Activated T-cell treated with anti-CD3 and anti-CD28 coated beads, Interleukin-2, amount 50 U/mL, for 4 hours (primary cell): ENCODE measurements around the gene THEM4. TPM values are rescaled to one million over a fixed set of nuclear protein-coding genes. Genes with fewer than 3 reads are reported as not detected.

ENCODE experiments used
- ATAC-seq, 2 donors: fragments of 200-7000 bp; cut with Tn5 transposase; one replicate each; pipeline ENCODE4 v1.10.0; 2021
- DNase-seq: peaks from one replicate; pipeline ENCODE4 v3.0.0-alpha.2; 2020
- H3K27me3 Mint-ChIP-seq: one replicate; pipeline ENCODE4 v1.8.0; 2021; ENCODE audit warnings: low read depth, mixed read lengths
- H3K36me3 Mint-ChIP-seq: one replicate; pipeline ENCODE4 v1.8.0; 2022; ENCODE audit warnings: mixed read lengths; ENCODE audit not compliant: insufficient read depth
- H3K4me1 Mint-ChIP-seq: one replicate; pipeline ENCODE4 v1.8.0; 2021; ENCODE audit warnings: low read depth, mixed read lengths
- H3K4me3 Mint-ChIP-seq: one replicate; pipeline ENCODE4 v1.8.0; 2021; ENCODE audit warnings: mild to moderate bottlenecking, moderate library complexity, mixed read lengths
- H3K9me3 Mint-ChIP-seq: one replicate; pipeline ENCODE4 v1.8.0; 2021; ENCODE audit warnings: mixed read lengths
- total RNA-seq, 3 donors: library from RNA; stranded (reverse); gene quantifications; one replicate each; pipeline ENCODE4 v1.2.1, GENCODE V29; 2021

THEM4 gene
- total RNA-seq, 3 donors from 2014 or later = 23.2 to 29.1 (median 24.6) TPM

DNA sequence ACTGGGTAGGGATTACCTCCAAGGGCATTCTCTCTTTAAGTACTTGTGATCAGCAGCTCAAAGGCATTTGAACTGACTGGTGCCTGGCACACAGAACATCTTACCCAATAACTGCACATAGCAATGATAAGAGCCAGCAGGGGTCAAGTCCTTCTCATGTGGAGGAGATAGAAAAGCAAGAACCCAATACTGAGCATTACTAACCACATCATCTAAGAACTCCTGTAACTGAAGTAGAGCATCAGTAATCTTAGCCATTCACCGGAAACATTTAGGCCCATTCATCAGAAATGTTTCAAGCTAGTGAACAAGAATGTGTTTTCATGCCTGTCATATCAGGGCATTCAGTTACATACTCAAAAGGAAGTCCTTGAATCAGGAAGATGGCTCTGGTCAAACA, 33.6 kb upstream of the THEM4 start:
- peaks cover 2% of the 10 kb centered on the region for H3K27me3 Mint-ChIP-seq
- no peak for DNase-seq
- no peak for ATAC-seq
- no peak overlapping the region for H3K4me3 Mint-ChIP-seq
- H3K4me1 Mint-ChIP-seq = peaks cover 58% of the 10 kb centered on the region
- no peaks in the 10 kb centered on the region for H3K9me3 Mint-ChIP-seq
- H3K36me3 Mint-ChIP-seq = no peaks in the 10 kb centered on the region

DNA sequence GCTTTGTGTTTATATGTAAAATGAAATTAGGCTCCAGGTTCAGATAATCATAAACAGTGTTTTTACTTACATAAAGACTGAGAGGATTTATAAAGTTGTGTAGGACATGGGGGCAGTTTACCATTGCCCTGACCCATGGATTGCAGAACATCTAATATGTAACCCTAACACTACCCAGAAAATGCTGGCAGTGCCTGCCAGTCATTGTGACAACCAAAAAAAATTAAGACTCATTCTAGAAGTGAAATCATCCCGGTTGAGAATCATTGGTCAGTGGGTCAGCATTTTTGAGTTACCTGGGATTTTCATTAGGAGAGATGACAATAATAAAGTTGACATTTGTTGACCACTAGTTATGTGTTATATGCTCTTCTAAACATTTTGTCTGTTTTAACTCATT, 31.2 kb upstream of the THEM4 start:
- no peak for ATAC-seq
- H3K4me1 Mint-ChIP-seq = peaks cover 42% of the 10 kb centered on the region

DNA sequence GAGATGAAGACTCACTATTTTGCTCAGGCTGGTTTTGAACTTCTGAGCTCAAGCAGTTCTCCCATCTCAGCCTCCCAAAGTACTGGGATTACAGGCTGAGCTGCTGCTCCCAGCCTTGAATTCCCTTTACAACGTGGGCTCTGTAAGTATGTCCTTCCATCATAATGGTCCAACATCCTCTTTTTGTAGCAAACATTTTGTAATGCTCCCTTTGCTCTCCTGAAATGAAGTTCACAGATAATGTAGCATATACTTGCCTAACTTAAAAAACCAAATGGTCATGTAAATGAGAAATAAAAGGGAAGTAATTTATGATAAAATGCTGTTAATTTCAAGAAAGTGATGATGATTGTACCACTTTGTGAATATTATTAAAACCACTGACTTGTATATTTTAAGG, 30.5 kb upstream of the THEM4 start:
- ATAC-seq = no peak
- H3K4me3 Mint-ChIP-seq = no peak overlapping the region
- peaks cover 35% of the 10 kb centered on the region for H3K4me1 Mint-ChIP-seq
- peaks cover 4% of the 10 kb centered on the region for H3K27me3 Mint-ChIP-seq
- no peak for DNase-seq
- no peaks in the 10 kb centered on the region for H3K36me3 Mint-ChIP-seq
- no peaks in the 10 kb centered on the region for H3K9me3 Mint-ChIP-seq

More for the DNA sequence above, 31.2 kb upstream of the THEM4 start:
- no peak for DNase-seq
- Mint-ChIP-seq H3K36me3 (no peaks in the 10 kb centered on the region), H3K4me3 (no peak overlapping the region), H3K9me3 (no peaks in the 10 kb centered on the region), H3K27me3 (peaks cover 4% of the 10 kb centered on the region)

DNA sequence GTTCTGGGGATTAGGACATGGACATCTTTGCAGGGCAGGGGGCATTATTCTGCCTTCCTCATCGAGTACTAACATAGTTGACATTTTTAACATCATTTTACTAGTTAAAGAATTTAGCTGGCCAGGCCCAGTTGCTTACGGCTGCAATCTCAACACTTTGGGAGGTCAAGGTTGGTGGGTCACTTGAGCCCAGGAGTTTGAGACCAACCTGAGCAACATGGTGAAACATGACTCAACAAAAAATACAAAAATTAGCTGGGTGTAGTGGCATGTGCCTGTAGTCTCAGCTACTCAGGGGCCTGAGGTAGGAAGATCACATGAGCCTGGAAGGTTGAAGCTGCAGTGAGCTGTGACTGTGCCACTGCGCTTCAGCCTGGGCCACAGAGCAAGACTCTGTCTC, 29.8 kb upstream of the THEM4 start:
- Mint-ChIP-seq H3K27me3 (peaks cover 4% of the 10 kb centered on the region), H3K4me3 (no peak overlapping the region), H3K9me3 (no peaks in the 10 kb centered on the region)

DNA sequence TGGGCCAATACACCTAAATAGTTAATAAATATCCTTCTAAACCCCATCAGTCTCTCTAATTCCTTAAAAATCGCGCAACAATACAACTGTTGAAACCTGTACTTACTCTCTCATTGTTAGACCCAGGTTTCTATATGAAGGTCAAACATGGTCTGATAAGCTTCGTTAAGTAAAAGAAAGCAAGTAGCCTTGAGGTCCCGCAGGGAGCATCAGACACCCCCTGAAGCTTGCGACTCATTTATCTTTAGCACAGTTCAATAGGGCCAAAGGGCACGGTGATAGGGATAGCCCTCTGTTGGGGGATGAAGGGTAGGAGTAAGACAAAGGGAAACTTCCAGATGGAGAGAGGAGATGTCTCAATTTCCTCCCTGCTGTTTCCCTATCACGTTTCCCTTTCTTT, 27.3 kb upstream of the THEM4 start:
- Mint-ChIP-seq H3K4me3 (no peak overlapping the region), H3K4me1 (peaks cover 17% of the 10 kb centered on the region), H3K27me3 (peaks cover 4% of the 10 kb centered on the region), H3K36me3 (no peaks in the 10 kb centered on the region), H3K9me3 (no peaks in the 10 kb centered on the region)
- DNase-seq = no peak
- no peak for ATAC-seq

More for the DNA sequence above, 29.8 kb upstream of the THEM4 start:
- DNase-seq (no peak), ATAC-seq (no peak)
- no peaks in the 10 kb centered on the region for H3K36me3 Mint-ChIP-seq
- peaks cover 29% of the 10 kb centered on the region for H3K4me1 Mint-ChIP-seq

DNA sequence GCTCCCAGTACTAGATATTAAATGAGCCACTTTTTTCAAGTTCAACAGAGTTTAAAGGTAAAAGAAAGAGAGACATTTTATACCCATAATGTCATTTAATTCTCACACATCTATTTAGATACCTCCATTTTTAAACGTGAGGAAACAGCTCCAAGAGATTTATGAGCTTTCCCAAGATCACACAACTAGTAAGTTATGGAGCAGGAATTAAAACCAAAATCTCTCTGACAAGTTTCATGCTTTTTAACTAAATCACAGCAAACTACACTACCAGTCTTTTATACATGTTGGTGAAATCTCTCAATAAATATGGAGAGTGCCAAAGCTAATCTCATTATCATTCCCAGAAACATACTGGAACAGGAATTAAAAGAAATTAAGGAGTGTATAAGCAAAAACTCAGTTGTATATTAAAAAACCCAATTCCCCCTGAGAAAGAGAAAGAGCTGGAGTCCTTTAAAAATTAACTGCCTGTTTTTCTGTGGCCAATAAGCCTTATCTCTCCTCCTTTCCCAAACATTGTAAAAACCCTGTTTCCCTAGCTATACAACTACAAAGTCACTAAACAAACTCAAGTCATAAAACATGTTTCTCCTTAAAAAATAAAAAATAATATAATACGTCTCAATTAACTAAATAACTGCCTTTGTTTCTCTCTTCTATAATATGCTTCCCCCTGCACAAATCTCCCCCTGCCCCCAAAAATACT, 26.7 kb upstream of the THEM4 start:
- no peaks in the 10 kb centered on the region for H3K9me3 Mint-ChIP-seq
- ATAC-seq = no peak
- H3K4me1 Mint-ChIP-seq = peaks cover 11% of the 10 kb centered on the region
- DNase-seq = no peak
- peaks cover 2% of the 10 kb centered on the region for H3K27me3 Mint-ChIP-seq
- H3K36me3 Mint-ChIP-seq = no peaks in the 10 kb centered on the region
- no peak overlapping the region for H3K4me3 Mint-ChIP-seq

DNA sequence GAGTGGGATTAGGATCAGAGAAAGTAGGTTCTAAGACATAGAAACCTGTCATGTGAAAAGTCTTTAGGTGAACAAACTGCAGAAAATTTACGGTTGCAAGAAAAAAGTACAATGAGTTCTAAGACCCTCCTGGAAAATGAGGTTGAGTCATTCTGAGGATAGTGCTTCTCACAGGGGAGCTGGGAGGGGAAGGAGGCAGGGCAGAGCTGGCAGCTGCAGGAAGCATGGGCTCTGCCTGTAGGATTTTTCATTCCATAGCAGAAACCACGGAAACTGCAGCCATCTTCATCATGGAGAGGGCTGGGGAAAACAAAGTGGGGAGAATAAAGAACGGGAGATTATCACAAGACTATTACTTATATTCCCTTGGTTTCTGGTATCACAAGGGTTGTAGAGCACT, 25.8 kb upstream of the THEM4 start:
- Mint-ChIP-seq H3K9me3 (no peaks in the 10 kb centered on the region), H3K36me3 (no peaks in the 10 kb centered on the region), H3K4me3 (no peak overlapping the region), H3K4me1 (peaks cover 2% of the 10 kb centered on the region), H3K27me3 (peaks cover 2% of the 10 kb centered on the region)
- no peak for DNase-seq
- ATAC-seq = no peak

DNA sequence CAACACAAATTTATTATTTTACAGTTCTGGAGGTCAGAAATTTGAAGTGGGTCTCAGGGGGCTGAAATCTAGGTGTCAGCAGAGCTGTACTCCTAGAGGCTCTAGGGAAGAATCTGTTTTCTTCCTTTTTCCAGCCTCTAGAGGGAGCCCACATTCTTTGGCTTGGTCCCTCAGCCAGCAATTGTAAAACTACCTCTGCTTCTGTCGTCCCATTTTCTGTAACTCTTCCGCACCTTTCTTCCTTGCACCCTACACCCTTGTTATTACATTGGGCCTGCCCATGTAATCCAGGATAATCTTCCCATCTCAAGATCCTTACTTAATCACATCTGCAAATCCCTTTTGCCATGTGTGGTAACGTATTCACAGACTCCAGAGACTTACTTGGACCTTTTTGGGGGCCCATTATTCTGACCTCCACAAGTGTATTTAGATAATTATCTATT, 24.8 kb upstream of the THEM4 start:
- Mint-ChIP-seq H3K9me3 (no peaks in the 10 kb centered on the region), H3K4me3 (no peak overlapping the region), H3K4me1 (peaks cover 1% of the 10 kb centered on the region), H3K27me3 (peaks cover 2% of the 10 kb centered on the region), H3K36me3 (no peaks in the 10 kb centered on the region)
- DNase-seq (peak; percentile 29), ATAC-seq (peak; percentile 83 to 90)

DNA sequence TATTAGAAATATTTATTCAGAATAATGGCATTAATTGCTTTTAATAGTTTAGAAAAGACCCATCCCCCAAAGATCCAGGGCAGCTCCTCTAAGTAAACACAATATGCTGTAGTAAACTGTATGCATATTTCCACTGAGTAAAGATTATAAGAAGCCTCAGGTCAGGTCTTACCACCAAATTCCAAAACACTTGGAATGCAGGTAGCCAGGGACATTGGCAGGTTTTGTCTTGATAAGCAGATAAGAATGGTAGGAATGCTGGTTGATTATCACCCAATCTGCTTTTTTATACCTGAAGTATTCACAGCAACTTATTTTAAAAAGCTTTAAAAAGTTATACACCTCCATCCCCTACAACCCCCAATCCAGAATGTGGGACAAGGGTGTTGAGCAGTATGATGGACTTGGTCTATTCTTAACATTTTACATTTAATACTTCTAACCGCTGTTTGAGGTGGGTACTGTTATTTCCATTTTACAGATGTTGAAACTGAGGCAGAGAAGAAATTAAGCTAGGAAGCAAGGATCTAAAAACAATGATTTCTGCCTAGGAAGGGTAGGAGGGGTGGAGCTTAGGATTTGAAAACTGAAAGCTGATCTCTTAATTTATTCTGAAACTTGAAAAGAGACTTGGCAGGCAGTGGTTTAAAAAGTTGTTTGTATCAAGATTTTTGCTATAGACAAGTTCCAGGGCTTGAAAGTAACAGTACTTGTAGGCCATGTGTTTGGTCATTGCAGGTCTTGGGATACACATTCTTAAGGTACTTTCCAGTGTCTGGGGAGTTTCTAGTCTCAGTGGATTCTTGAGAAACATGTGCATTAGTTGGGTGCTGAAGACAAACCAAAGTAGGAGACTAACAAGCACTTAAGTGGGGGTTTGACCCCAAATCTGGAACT, 15.6 kb upstream of the THEM4 start:
- Mint-ChIP-seq H3K9me3 (no peaks in the 10 kb centered on the region), H3K4me1 (peaks cover 15% of the 10 kb centered on the region), H3K4me3 (no peak overlapping the region), H3K27me3 (no peaks in the 10 kb centered on the region), H3K36me3 (no peaks in the 10 kb centered on the region)
- DNase-seq (no peak), ATAC-seq (peak; percentile 70 to 77)

DNA sequence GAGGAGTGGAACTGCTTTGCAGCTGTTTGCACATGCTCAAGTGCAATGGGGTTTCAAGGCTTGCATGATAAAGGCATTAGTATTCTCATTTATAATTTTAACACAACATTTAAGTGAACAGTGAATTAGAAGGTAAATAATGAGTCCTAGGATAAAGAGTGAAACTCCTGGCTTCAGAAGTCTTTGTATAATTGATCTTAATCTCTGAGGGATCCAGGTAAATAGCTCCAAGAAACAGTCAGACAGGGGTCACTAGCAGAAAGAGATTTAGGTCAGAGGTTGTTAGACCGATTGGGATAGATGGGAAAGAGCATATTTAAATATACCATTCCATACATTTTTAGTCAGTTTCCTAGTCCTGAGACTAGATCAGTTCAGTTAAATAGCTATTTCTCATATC, 14.1 kb upstream of the THEM4 start:
- Mint-ChIP-seq H3K36me3 (no peaks in the 10 kb centered on the region), H3K27me3 (no peaks in the 10 kb centered on the region), H3K4me1 (peaks cover 15% of the 10 kb centered on the region), H3K9me3 (no peaks in the 10 kb centered on the region), H3K4me3 (no peak overlapping the region)
- DNase-seq (no peak), ATAC-seq (no peak)

DNA sequence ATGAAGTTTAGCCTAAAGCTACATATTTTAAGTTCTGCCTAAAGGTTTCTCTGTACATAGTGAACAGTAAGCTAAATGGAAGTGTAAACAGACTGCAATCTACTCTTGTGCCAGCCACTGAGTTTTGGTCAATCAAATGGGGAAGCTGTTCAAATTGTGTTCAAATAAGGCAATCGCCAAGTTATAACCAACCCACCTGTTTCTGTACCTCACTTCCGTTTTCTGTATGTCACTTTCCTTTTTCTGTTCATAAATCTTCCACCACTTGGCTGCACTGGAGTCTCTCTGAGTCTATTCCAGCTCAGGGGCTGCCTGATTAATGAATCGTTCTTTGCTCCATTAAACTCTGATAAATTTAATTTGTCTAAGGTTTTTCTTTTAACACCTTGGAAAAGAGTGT, 10.8 kb upstream of the THEM4 start:
- ATAC-seq (no peak), DNase-seq (no peak)
- Mint-ChIP-seq H3K36me3 (no peaks in the 10 kb centered on the region), H3K4me3 (no peak overlapping the region), H3K9me3 (no peaks in the 10 kb centered on the region), H3K4me1 (peaks cover 7% of the 10 kb centered on the region), H3K27me3 (no peaks in the 10 kb centered on the region)

DNA sequence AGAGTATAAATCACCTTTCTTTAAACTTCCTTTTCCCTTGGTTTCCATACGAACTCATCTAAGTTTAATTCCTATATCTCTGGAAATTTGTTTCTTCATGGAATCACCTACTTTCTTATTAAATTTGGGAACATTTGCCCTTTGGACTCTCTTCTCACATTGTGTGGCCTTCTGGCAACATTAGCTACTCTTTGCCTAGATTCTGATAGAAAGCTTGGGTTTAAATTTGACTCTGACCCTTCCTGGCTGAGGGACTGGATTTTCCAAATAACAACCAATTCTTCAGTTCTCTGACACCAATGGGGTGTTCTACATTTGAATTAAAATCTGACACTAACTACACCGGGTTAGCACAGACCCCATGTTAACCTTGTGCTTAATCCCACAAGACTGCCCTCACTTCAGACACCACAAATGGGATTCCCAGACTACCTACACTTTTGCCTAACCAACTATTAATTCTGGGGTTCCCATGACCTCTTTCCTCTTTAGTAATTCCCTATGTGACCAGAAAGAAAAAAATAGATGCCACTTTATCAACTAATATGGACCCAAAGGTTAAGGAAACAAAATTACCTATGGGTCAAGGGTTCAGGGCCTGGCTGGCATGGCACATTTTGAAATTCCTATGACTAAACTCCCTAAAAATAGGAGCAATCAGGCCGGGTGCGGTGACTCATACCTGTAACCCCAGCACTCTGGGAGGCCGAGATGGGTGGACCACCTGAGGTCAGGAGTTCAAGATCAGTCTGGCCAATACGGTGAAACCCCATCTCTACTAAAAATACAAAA, 9.7 kb upstream of the THEM4 start:
- Mint-ChIP-seq H3K36me3 (no peaks in the 10 kb centered on the region), H3K4me3 (no peak overlapping the region), H3K9me3 (no peaks in the 10 kb centered on the region), H3K27me3 (no peaks in the 10 kb centered on the region), H3K4me1 (peaks cover 4% of the 10 kb centered on the region)
- ATAC-seq (no peak), DNase-seq (no peak)

DNA sequence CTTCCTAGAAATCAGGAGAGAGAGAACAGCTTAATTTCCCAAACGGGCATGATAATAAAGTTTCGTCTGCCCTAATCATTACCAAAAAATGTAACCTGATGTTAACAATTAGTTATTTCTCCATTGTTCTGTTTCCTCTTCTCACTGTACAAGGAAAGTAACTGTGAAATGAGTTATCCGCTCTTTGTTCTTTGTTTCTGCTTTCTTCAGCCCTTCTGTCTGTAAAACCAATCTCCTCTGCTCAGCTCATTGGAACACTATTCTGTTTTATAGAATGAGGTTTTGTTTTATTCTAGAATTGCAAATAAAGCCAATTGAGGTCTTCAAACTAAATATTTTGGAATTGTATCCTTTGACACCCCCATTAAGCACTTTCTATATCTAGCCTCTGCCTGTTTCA, 8.8 kb upstream of the THEM4 start:
- DNase-seq (no peak), ATAC-seq (no peak)
- Mint-ChIP-seq H3K4me3 (no peak overlapping the region), H3K4me1 (peaks cover 4% of the 10 kb centered on the region), H3K36me3 (no peaks in the 10 kb centered on the region), H3K27me3 (no peaks in the 10 kb centered on the region), H3K9me3 (no peaks in the 10 kb centered on the region)

DNA sequence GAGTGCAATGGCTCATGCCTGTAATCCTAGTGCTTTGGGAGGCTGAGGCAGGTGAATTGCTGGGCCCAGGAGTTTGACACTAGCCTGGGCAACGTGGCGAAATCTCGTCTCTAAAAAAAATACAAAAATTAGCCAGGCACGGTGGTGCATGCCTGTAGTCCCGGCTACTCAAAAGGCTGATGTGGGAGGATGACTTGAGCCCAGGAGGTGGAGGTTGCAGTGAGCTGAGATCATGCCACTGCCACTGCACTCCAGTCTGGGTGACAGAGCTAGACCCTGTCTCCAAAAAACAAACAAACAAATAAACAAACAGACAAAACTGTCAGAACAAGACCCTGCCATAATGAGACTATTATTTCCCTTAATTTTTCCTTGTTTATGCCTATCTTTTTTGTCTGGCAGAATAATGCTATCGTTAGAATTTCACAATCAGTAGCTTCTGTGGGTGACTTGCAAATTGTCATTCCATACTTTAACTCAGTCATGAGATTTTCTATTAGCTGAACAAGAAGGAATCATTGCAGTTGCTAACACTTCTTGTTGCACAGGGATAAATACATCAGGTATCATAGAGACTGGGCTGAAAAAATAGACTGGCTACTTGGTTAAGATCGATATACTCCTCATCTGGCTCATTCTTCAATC, 7.5 kb upstream of the THEM4 start:
- Mint-ChIP-seq H3K36me3 (no peaks in the 10 kb centered on the region), H3K27me3 (no peaks in the 10 kb centered on the region), H3K4me3 (no peak overlapping the region), H3K9me3 (no peaks in the 10 kb centered on the region), H3K4me1 (peaks cover 4% of the 10 kb centered on the region)
- DNase-seq (no peak), ATAC-seq (no peak)
